Measurements from ENCODE around the gene ECE1. TPM values are rescaled to one million over a fixed set of nuclear protein-coding genes. Genes with fewer than 3 reads are reported as not detected.

Gene ECE1
- total and polyA plus RNA-seq, 2 of the 8 experiments (the other 6 are each of a cell fraction or from before 2014, with no cell fraction given) = 21.4 to 36.8 TPM

- TF ChIP-seq SP2 (IDR thresholded peaks at IDR 0.05; ENCODE audit: low read length) (no peak), ZNF274 (IDR thresholded peaks at IDR 0.05; ENCODE audit: borderline replicate concordance, extremely low read depth, low read length) (no peak), KDM5A (IDR thresholded peaks at IDR 0.05; ENCODE audit: low read length) (no peak), CHD1 (IDR thresholded peaks at IDR 0.05; ENCODE audit: low read depth, low read length) (no peak), BRCA1 (IDR thresholded peaks at IDR 0.05; ENCODE audit: low read depth, low read length) (no peak), POLR2AphosphoS5 (IDR thresholded peaks at IDR 0.05; ENCODE audit: low read depth, low read length) (no peak), TAF7 (optimal IDR thresholded peaks at IDR 0.05; ENCODE audit: borderline replicate concordance, low read depth, low read length) (no peak), RNF2 (IDR thresholded peaks at IDR 0.05; ENCODE audit: borderline replicate concordance, low read depth, low read length, missing control alignments, poor library complexity, severe bottlenecking) (no peak), EP300 (IDR thresholded peaks at IDR 0.05; ENCODE audit: borderline replicate concordance in 1 of 2, low read depth in 2 of 2, low read length in 2 of 2) (no peak), CHD2 (IDR thresholded peaks at IDR 0.05; ENCODE audit: low read length) (no peak), ATF2 (IDR thresholded peaks at IDR 0.05; ENCODE audit: low read length) (no peak)
- TF ChIP-seq, protein P1, sequence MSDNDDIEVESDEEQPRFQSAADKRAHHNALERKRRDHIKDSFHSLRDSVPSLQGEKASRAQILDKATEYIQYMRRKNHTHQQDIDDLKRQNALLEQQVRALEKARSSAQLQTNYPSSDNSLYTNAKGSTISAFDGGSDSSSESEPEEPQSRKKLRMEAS (IDR thresholded peaks at IDR 0.05) = no peak
Observed at GRCh38 chr1:21287905-21288514, 2.3 kb downstream of the ECE1 start (continued).
